HEK293T (cell line): ENCODE measurements around the gene BLVRB.

Experiments
- ARNT ChIP-seq: fragments of 450-650 bp; IDR thresholded peaks from 2 replicates; pipeline ENCODE4 v1.6.1; 2017; ENCODE audit warnings: mild to moderate bottlenecking
- BHLHE40 ChIP-seq: fragments of 450-650 bp; IDR thresholded peaks from 2 replicates; pipeline ENCODE4 v1.6.1; 2016; ENCODE audit warnings: mild to moderate bottlenecking, moderate library complexity, borderline replicate concordance
- CTBP1 ChIP-seq: fragments of 450-650 bp; IDR thresholded peaks from 2 replicates; pipeline ENCODE4 v1.6.1; 2016; ENCODE audit warnings: borderline replicate concordance
- FOXK2 ChIP-seq: fragments of 450-650 bp; IDR thresholded peaks from 2 replicates; pipeline ENCODE4 v1.6.1; 2016; ENCODE audit warnings: mild to moderate bottlenecking
- FOXM1 ChIP-seq: fragments of 450-650 bp; IDR thresholded peaks from 2 replicates; pipeline ENCODE4 v1.6.1; 2017; ENCODE audit warnings: mild to moderate bottlenecking, borderline replicate concordance
- HDGF ChIP-seq: fragments of 450-650 bp; IDR thresholded peaks from 2 replicates; pipeline ENCODE4 v1.6.1; 2017; ENCODE audit warnings: antibody characterized with exemption, borderline replicate concordance
- SP1 ChIP-seq: fragments of 450-650 bp; IDR thresholded peaks from 2 replicates; pipeline ENCODE4 v1.6.1; 2017
- SUZ12 ChIP-seq: fragments of 450-650 bp; IDR thresholded peaks from 2 replicates; pipeline ENCODE4 v1.6.1; 2016; ENCODE audit warnings: mild to moderate bottlenecking
- TARDBP ChIP-seq: fragments of 450-650 bp; IDR thresholded peaks from 2 replicates; pipeline ENCODE4 v1.6.1; 2016
- TF ChIP-seq, protein P1 (sequence below): fragments of 450-650 bp; IDR thresholded peaks from 2 replicates; pipeline ENCODE4 v1.6.1; 2016

DNA sequence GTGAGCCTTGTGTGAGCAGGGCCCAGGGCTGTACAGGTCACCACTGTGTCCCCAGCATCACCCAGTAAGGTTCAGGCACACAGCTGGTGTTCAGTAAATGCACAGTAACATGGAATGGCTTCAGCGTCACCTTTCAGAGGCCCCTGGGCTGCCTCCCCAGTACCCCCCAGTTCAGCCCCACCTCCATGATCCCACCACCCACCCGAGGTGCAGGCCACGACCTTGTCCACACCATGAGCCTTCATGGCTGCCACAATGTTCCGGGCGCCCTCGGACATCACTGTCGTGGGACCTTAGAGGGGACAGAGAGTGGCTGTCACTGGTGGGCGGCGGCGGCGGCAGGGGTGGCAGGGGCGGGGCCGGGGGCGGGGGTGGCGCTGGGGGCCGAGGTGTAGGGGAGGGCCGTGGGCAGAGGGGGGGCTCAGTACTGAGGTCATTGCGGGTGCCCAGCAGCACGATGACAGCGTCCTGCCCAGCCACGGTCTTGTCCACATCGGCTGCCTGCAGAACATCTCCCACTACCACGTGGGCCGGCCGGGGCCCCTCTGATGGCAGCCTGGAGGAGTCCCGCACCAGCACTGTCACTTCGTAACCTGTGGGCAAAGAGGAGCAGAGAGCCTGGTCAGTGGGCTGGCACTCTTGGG, 7.5 kb downstream of the BLVRB start:
- TF ChIP-seq TARDBP: no peak
- no peak for TF ChIP-seq CTBP1
- no peak for TF ChIP-seq FOXM1
- TF ChIP-seq HDGF: no peak
- no peak for TF ChIP-seq SUZ12
- TF ChIP-seq SP1: no peak
- no peak for TF ChIP-seq BHLHE40
- TF ChIP-seq, protein P1, sequence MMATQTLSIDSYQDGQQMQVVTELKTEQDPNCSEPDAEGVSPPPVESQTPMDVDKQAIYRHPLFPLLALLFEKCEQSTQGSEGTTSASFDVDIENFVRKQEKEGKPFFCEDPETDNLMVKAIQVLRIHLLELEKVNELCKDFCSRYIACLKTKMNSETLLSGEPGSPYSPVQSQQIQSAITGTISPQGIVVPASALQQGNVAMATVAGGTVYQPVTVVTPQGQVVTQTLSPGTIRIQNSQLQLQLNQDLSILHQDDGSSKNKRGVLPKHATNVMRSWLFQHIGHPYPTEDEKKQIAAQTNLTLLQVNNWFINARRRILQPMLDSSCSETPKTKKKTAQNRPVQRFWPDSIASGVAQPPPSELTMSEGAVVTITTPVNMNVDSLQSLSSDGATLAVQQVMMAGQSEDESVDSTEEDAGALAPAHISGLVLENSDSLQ: no peak
- TF ChIP-seq ARNT: no peak
- TF ChIP-seq FOXK2: no peak
